ENCODE results near the gene GYPB. TPM values are rescaled to one million over a fixed set of nuclear protein-coding genes. Genes with fewer than 3 reads are reported as not detected.

The GYPB gene
- total and polyA plus RNA-seq, 9 of the 15 experiments (the other 6 are each of a cell fraction or from before 2014, with no cell fraction given), result 16.9 to 205 (median 65.8) TPM

- in situ Hi-C loops (cut with MboI), result no loop called here
- CTCF ChIA-PET (ENCODE audit: low intra/inter-chr PET ratio), result no interaction called here
- POLR2A ChIA-PET, result no interaction called here
- TF ChIP-seq ETV5 (CRISPR knock-in tag; IDR thresholded peaks at IDR 0.05; ENCODE audit: low read depth), result peak; percentile 74
- 0 out of 2 replicates have a peak, but pooled peaks have one; percentile 18 for TF ChIP-seq MECOM (CRISPR knock-in tag; IDR thresholded peaks at IDR 0.05)
- no peak for TF ChIP-seq GATAD2B (IDR thresholded peaks at IDR 0.05; ENCODE audit: borderline replicate concordance)
- no peak for TF ChIP-seq TBP (optimal IDR thresholded peaks at IDR 0.05; ENCODE audit: low read depth, low read length)
- no peak for TF ChIP-seq SMAD2 (IDR thresholded peaks at IDR 0.05; ENCODE audit: low read depth, low read length)
- peak; percentile 75 for TF ChIP-seq ARID1B (IDR thresholded peaks at IDR 0.05)
- TF ChIP-seq PML (IDR thresholded peaks at IDR 0.05; ENCODE audit: low read length), result 0 out of 2 replicates have a peak, but pooled peaks have one; percentile 52
- TF ChIP-seq E2F4 (CRISPR knock-in tag; IDR thresholded peaks at IDR 0.05; ENCODE audit: low read depth), result no peak
- TF ChIP-seq MAFG (tag; conservative IDR thresholded peaks at IDR 0.05), result no peak
- TF ChIP-seq CTBP1 (IDR thresholded peaks at IDR 0.05; ENCODE audit: borderline replicate concordance), result peak; percentile 83
- TF ChIP-seq PTTG1 (tag; IDR thresholded peaks at IDR 0.05; ENCODE audit: low read depth), result no peak
- peak; percentile 41; the same call in 1 of the 2 replicates for TF ChIP-seq SMARCC2 (IDR thresholded peaks at IDR 0.05; ENCODE audit: low read depth)
- TF ChIP-seq GABPA (tag; conservative IDR thresholded peaks at IDR 0.05; ENCODE audit: low read depth), result peak; percentile 49; the same call in 1 of the 2 replicates
- peak; percentile 41; the same call in 1 of the 2 replicates for TF ChIP-seq HDAC2 (IDR thresholded peaks at IDR 0.05)
- TF ChIP-seq HBP1 (CRISPR knock-in tag; IDR thresholded peaks at IDR 0.05), result no peak
- TF ChIP-seq HNRNPK (IDR thresholded peaks at IDR 0.05; ENCODE audit: low read depth, low read length, poor library complexity, severe bottlenecking), result no peak
- TF ChIP-seq RBM39 (optimal IDR thresholded peaks at IDR 0.05; ENCODE audit: low read depth, low read length), result no peak
- no peak for TF ChIP-seq CBX2 (IDR thresholded peaks at IDR 0.05; ENCODE audit: insufficient read depth, low read length, poor library complexity, severe bottlenecking)
- peak; percentile 64; the same call in 1 of the 2 replicates for TF ChIP-seq ETV1 (tag; conservative IDR thresholded peaks at IDR 0.05; ENCODE audit: low read depth)
- TF ChIP-seq ZNF431 (CRISPR knock-in tag; IDR thresholded peaks at IDR 0.05), result peak; percentile 52; the same call in 1 of the 2 replicates
- TF ChIP-seq PCBP1 (IDR thresholded peaks at IDR 0.05; ENCODE audit: low read depth, low read length, poor library complexity, severe bottlenecking), result no peak
- peak; percentile 72 for TF ChIP-seq KLF16 (IDR thresholded peaks at IDR 0.05)
- peak; percentile 66 for TF ChIP-seq TAL1 (IDR thresholded peaks at IDR 0.05)
- no peak for TF ChIP-seq FOXA1 (IDR thresholded peaks at IDR 0.05; ENCODE audit: borderline replicate concordance)
- TF ChIP-seq TARDBP (IDR thresholded peaks at IDR 0.05), result no peak
Measured at GRCh38 chr4:143961075-143961474, 58.1 kb downstream of the GYPB start.

More at GRCh38 chr4:143961075-143961474, 58.1 kb downstream of the GYPB start:
- no peaks in the 10 kb centered on the region for H3K9me1 ChIP-seq (ENCODE audit: control insufficient read depth, insufficient read depth, low read length)
- peak overlapping the region; percentile 41 for H3K4me2 ChIP-seq (ENCODE audit: insufficient read depth, low read length)
- peak overlapping the region; percentile 74; the same call in 1 of the 2 replicates for H2AFZ ChIP-seq (ENCODE audit: low read depth, low read length)
- H3K79me2 ChIP-seq (ENCODE audit: control insufficient read depth, insufficient read depth, low read length), result no peaks in the 10 kb centered on the region
- intact Hi-C loops (cut with micrococcal nuclease), result no loop called here
- H3K36me3 ChIP-seq (ENCODE audit: control insufficient read depth, insufficient read depth, low read length), result no peaks in the 10 kb centered on the region
- 8% methylated on average over 4 of the region's 4 CpGs for WGBS (ENCODE audit: insufficient coverage, low coverage, missing lambda C conversion rate)
- DNase-seq (ENCODE audit: extremely low read depth in 1 of 4, low spot score in 3 of 4) (peak; percentile 6 to 63 (median 18)), ATAC-seq (peak; percentile 80), FAIRE-seq (peak; percentile 63)
- H3K27ac ChIP-seq (ENCODE audit: extremely low read depth, low read depth, low read length), result no peak overlapping the region
- no peak overlapping the region for H3K9ac ChIP-seq (ENCODE audit: insufficient read depth in 1 of 2, low read depth in 2 of 2, low read length in 2 of 2)
- no peak overlapping the region for H3K4me3 ChIP-seq
- H3K27me3 ChIP-seq (ENCODE audit: control insufficient read depth in 2 of 2, insufficient read depth in 2 of 2, low read length in 2 of 2), result no peaks in the 10 kb centered on the region
- BruUV-seq (replicated peaks), result no TSS peak
- H4K20me1 ChIP-seq (replicated peaks; ENCODE audit: control insufficient read depth, insufficient read depth, low read length), result no peaks in the 10 kb centered on the region
- H3K4me1 ChIP-seq (replicated peaks in 1 of 2; ENCODE audit: control insufficient read depth in 2 of 2, insufficient read depth in 2 of 2, low read length in 2 of 2), result peaks cover 0 to 7% of the 10 kb centered on the region in 2 experiments; a peak in 3 of 5 replicates
- no peaks in the 10 kb centered on the region for H3K9me3 ChIP-seq (replicated peaks; ENCODE audit: control insufficient read depth, insufficient read depth, low read depth, low read length)
